DMS153 (cell line): ENCODE data around the gene CCSAP.
A peak's percentile ranks its signal among the peaks of the same experiment; 100 is the strongest.
"Not testable (repeated sequence)": the region's sequence is repeated elsewhere in the genome, so short reads cannot be mapped to it uniquely, and the experiment has no call there.

Source experiments
- DNase-seq: peaks from one replicate; lab custom pipeline; 2025; lab: John Stamatoyannopoulos, UW

CCSAP gene

GRCh38 chr1:229364207-229365065, 21.6 kb upstream of the CCSAP start:
- DNase-seq, result no peak

GRCh38 chr1:229363723-229364122, 20.9 kb upstream of the CCSAP start:
- no peak for DNase-seq

GRCh38 chr1:229360420-229360819, 17.6 kb upstream of the CCSAP start:
- no peak for DNase-seq

GRCh38 chr1:229355661-229356060, 12.8 kb upstream of the CCSAP start:
- no peak for DNase-seq

- DNase-seq, result no peak
Measured at GRCh38 chr1:229354226-229354625, 11.4 kb upstream of the CCSAP start.

- DNase-seq, result no peak
Measured at GRCh38 chr1:229352975-229353374, 10.1 kb upstream of the CCSAP start.

GRCh38 chr1:229349463-229350385, 6.9 kb upstream of the CCSAP start:
- DNase-seq, result no peak

- no peak for DNase-seq
Measured at GRCh38 chr1:229347528-229347927, 4.7 kb upstream of the CCSAP start.

- no peak for DNase-seq
Measured at GRCh38 chr1:229344937-229345684, 2.3 kb upstream of the CCSAP start.

GRCh38 chr1:229344139-229344538, 1.3 kb upstream of the CCSAP start:
- DNase-seq, result no peak

GRCh38 chr1:229341774-229342655, 832 bp downstream of the CCSAP start:
- DNase-seq, result peak; percentile 86

- DNase-seq, result no peak
Measured at GRCh38 chr1:229340496-229340895, 2.4 kb downstream of the CCSAP start.

GRCh38 chr1:229339520-229339919, 3.3 kb downstream of the CCSAP start:
- DNase-seq, result no peak

GRCh38 chr1:229339086-229339485, 3.8 kb downstream of the CCSAP start:
- DNase-seq, result no peak

- no peak for DNase-seq
Measured at GRCh38 chr1:229336345-229336744, 6.5 kb downstream of the CCSAP start.

- no peak for DNase-seq
Measured at GRCh38 chr1:229334716-229335115, 8.1 kb downstream of the CCSAP start.

- no peak for DNase-seq
Measured at GRCh38 chr1:229334269-229334668, 8.6 kb downstream of the CCSAP start.

GRCh38 chr1:229328598-229329362, 14.1 kb downstream of the CCSAP start:
- DNase-seq, result no peak

GRCh38 chr1:229327765-229328164, 15.1 kb downstream of the CCSAP start:
- DNase-seq, result not testable (repeated sequence)

- no peak for DNase-seq
Measured at GRCh38 chr1:229326601-229327000, 16.2 kb downstream of the CCSAP start.
